ENCODE data around the gene PRKN.

- no peak for TF ChIP-seq CTCF (conservative IDR thresholded peaks at IDR 0.05)
- no peak for TF ChIP-seq ZFX (IDR thresholded peaks at IDR 0.05)
Measured at GRCh38 chr6:161432546-161432945, 1295.0 kb downstream of the PRKN start.

All from C4-2B (cell line).